Tongue (tissue), 2 donors: Measurements from ENCODE around the gene ZNF493. TPM values are rescaled to one million over a fixed set of nuclear protein-coding genes. Genes with fewer than 3 reads are reported as not detected.

Experiments used
- DNase-seq: peaks from one replicate; pipeline ENCODE4 v3.0.0-alpha.2; 2015
- total RNA-seq: library from RNA; depleted of rRNA; stranded (reverse); fragments of >200 nt; gene quantifications from one replicate; pipeline ENCODE4 v1.2.3, GENCODE V29; 2014

The ZNF493 gene
- 37.1 TPM for total RNA-seq

DNA sequence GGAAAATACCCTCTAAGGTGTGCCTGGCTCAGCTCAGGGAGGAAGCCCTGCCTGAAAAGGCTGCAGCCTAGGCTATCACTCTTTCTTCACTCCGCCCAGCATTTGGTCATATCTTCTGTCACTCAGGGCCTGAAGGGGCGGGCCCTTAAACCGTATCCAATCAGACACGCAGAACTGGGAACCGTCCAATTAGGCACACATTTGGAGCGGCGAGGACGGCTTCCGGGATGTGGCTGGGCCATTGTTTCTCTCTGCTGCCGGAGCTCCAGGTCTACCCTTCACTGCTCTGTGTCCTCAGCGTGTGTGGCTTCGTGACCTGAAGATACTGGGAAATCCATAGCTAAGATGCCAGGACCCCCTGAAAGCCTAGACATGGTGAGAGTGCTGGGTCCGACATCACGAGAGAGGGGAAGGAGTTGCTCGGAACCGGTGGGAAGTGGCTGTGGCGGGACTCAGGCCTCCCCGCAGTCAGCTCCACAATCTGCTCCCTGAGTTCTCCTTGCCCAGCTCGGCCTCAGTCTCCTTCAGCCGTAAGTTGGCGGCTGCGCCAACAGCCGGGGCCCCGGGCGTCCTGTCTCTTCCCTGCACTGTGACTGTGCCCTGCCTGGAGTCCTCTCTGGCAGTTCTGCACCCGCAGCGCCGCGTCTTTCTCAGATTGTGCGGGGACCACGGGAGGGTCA is at the start of gene ZNF493:
Gene ZNF493, plus strand, starts transcription at position 241 of the 680 bp plus-strand sequence. Its CDS starts 105 bp downstream, at position 346.
- DNase-seq: peak; percentile 99

DNA sequence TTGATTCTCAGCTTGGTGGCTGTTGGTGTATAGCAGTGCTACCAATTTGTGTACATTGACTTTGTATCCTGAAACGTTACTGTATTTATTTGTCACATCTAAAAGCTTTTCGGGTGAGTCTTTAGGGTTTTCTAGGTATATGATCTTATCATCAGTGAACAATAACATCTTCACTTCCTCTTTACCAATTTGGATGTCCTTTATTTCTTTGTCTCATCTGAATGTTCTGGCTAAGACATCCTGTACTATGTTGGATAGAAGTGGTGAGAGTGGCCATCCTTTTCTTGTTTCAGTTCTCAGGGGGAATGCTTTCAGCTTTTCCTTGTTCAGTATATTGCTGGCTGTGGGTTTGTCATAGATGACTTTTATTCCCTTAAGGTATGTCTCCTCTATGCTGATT is 44.1 kb upstream of the ZNF493 start:
- DNase-seq: no peak

DNA sequence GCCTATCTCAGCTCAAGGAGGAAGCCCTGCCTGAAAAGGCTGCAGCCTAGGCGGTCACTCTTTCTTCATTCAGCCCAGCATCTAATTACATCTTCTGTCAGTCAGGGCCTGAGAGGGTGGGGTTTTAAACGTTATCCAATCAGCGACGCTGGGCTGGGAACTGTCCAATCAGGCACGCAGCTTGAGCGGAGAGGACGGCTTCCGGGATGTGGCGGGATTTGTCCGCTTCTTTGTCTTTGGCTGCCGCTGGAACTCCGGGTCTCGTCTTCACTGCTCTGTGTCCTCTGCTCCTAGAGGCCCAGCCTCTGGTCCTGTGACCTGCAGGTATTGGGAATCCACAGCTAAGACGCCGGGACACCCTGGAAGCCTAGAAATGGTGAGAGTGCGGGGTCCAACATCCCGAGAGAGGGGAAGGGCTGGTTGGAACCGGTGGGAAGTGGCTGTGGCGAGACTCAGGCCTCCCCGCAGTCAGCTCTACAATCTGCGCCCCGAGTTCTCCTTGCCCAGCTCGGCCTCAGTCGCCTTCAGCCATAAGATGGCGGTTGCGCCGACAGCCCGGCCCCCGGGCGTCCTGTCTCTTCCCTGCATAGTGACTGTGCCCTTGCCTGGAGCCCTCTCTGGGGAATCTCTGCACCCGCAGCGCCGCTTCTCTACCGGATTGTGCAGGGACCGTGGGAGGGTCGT is 38.0 kb upstream of the ZNF493 start, which contains the start of gene ZNF738:
Gene ZNF738, plus strand, starts transcription at position 233 of the 684 bp plus-strand sequence. Its CDS starts 141 bp downstream, at position 374.
- DNase-seq: peak; percentile 98

DNA sequence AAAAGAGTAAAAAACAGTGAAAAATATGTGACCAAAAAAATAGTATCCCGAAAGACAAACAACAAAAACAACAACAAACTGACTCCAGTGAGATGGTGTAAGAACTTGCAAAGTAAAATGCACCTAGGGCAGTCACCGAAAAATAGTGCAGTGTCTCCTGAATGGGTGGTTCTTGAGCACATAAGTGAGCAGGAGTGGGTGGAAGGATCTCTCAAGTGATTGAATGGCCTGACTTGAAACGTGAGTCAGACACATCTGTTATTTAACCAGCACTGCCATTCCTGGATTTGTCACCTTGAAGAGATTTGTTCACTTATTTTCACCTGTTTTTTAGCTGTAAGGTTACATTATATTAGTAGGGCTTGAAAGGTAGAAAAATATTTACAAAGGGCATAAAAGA is 34.6 kb upstream of the ZNF493 start:
- DNase-seq: no peak

DNA sequence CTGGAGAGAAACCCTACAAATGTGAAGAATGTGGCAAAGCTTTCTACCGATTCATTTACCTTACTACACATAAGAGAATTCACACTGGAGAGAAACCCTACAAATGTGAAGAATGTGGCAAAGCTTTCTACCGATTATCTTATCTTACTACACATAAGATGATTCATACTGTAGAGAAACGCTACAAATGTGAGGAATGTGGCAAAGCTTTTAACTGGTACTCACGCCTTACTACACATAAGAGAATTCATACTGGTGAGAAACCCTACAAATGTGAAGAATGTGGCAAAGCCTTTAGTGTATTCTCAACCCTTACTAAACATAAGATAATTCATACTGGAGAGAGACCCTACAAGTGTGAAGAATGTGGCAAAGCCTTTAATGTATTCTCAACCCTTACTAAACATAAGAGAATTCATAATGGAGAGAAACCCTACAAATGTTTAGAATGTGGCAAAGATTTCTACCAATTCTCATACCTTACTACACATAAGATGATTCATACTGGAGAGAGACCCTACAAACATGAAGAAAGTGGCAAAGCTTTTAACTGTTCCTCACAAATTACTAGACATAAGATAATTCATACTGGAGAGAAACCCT is 12.9 kb upstream of the ZNF493 start:
- DNase-seq: no peak

DNA sequence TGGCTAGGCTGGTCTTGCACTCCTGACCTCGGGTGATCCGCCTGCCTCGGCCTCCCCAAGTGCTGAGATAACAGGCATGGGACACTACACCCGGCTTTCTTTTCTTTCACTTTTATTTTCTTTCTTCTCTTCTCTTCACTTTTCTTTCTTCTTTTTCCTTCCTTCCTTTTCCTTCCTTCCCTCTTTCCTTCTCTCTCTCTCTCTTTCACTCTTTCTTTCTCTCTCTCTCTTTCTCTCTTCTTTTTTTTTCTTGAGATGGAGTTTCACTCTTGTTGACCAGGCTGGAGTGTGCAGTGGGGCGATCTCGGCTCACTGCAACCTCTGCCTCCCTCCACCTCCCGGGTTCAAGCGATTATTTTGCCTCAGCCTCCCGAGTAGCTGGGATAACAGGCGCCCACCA is 812 bp upstream of the ZNF493 start:
- DNase-seq: no peak

DNA sequence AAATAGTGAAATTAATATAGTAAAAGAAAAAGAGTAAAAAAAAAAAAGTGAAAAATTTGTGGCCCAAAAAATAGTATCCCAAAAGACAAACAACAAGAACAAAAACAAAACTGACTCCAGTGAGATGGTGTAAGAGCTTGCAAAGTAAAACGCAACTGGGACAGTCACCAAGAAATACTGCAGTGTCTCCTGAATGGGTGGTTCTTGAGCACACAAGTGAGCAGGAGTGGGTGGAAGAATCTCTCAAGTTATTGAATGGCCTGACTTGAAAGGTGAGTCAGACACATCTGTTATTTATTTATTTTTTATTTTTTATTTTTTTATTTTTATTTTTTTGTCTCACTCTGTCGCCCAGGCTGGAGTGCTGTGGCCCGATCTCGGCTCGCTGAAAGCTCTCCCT is 1.9 kb downstream of the ZNF493 start:
- DNase-seq: no peak

DNA sequence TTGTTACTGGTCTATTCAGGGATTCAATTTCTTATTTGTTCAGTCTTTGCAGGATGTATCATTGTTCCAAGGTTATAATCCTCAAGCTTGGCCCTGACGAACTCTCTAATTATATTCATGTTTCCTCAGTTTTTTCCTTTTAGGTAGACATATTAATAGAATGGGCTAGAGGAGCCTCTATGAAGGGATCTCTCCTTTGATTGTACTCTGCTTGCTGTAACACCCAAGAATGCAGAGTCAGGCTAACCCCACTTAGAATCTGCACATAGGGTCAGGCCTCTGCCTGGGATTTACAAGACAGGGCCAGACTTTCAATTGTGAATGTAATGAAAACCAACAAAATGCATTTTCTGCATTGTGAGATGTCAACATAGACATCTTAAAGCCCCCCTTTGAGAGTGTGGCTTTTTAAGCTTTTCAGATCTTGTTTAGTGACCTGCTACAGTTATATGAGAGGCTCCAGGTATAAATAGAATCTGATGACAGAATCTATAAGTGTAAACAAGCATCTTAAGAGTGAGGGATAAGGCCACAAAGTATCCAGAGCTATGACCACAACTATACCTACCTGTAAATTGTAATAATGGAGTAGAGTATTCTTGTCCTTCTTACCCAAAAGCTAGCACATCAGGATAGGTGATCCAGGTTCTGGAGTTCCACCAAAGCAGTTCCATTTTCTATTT is 5.5 kb downstream of the ZNF493 start:
- no peak for DNase-seq

DNA sequence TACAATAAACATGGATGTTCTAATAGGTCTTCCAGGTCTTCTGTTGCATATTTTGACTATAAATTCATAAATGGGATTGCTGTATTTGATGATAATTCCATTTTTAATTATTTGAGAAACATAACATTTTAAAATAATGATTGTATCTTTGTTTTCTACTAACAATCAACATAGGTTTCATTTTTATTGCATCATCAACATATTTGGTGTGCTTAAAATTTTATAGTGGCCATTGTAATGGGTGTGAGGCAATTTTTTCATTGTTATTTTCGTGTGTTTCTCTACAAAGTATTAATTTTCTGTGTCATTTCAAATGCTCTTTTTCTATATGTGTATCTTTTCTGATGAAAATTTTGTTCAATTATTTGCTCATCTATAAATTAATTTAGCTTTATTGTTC is 13.2 kb downstream of the ZNF493 start:
- DNase-seq: no peak

DNA sequence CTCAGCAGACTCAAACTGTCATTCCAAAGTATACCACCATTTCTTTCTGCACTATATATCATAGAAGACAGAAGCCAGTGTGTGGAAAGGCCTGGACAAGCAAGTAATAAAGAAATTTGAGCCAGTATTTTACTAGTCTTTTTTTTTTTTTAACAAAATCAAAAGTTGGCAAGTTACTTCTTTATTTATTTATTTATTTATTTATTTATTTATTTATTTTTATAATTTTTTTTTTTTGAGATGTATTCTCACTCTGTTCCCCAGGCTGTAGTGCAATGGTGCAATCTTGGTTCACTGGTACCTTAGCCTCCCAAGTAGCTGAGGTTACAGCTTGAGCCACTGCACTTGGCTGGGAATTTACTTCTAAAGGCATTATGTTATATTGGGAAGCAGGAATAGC is 25.3 kb downstream of the ZNF493 start:
- DNase-seq: no peak

DNA sequence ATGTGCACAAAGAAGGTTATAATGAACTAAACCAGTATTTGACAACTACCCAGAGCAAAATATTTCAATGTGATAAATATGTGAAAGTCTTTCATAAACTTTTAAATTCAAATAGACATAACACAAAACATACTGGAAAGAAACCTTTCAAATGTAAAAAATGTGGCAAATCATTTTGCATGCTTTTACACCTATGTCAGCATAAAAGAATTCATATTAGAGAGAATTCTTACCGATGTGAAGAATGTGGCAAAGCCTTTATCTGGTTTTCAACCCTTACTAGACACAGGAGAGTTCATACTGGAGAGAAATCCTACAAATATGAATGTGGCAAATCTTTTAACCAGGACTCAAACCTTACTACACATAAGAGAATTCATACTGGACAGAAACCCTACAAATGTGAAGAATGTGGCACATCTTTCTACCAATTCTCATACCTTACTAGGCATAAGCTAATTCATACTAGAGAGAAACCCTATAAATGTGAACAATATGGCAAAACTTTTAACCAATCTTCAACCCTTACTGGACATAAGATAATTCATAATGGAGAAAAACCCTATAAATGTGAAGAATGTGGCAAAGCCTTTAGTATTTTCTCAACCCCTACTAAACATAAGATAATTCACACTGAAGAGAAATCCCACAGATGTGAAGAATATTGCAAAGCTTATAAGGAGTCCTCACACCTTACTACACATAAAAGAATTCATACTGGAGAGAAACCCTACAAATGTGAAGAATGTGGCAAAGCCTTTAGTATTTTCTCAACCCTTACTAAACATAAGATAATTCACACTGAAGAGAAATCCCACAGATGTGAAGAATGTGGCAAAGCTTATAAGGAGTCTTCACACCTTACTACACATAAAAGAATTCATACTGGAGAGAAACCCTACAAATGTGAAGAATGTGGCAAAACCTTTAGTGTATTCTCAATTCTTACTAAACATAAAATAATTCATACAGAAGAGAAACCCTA is 26.4 kb downstream of the ZNF493 start:
- DNase-seq: no peak

DNA sequence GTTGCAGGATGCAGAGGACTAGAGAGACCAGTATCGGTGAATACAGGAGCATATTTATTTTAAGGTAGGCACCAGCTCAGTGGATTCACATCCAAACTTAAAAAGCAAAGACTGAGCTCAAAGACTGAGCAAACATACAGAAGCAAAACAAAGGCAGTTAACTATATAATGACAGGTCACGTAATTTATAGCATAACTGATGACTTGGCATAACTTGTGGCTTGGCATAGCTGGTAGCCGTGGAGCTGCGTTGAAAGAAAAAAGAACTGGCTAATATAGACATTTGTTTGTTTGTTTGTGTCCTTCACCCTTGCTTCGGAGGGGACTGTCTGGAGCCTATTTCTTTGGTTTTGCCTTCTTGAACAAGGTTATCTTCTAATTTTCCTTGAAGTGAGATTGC is 33.7 kb downstream of the ZNF493 start:
- no peak for DNase-seq

DNA sequence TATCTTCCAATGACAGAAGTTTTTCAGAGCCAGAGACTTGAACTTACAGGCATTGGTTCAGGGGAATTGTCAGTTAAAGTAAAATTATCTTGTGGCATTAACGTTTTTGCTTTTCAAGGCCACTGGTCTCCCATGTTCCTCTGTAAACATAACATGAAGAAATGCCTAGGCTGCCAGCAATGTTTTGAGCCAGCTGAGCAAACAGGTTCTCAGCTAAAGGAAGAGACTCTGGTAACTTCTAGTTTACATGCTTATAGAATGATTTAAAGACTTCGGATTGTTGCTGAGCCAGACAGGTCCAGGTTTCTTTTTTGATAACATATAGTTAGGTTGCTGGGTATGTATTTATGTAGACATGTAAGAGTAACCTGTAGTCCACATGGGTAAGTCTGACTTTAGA is 35.7 kb downstream of the ZNF493 start:
- DNase-seq: no peak

DNA sequence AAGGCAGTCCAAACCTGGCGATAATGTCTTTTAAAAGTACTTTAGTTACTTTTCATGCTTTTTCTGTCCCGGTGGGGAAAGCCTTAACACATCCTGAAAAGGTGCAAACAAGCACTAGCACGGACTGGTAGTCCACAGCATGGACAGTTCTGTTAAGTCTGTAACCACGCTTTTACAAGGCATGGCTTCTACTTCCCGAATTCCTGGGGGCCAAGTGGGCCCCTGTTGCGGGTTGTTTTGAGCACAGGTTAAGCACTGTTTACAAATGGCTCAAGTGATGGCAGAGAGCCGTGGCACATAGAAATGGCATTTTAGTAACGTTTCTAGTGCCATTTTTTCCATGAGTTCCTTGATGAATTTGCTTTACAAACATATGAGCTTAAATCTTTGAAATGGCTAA is 37.6 kb downstream of the ZNF493 start:
- no peak for DNase-seq

DNA sequence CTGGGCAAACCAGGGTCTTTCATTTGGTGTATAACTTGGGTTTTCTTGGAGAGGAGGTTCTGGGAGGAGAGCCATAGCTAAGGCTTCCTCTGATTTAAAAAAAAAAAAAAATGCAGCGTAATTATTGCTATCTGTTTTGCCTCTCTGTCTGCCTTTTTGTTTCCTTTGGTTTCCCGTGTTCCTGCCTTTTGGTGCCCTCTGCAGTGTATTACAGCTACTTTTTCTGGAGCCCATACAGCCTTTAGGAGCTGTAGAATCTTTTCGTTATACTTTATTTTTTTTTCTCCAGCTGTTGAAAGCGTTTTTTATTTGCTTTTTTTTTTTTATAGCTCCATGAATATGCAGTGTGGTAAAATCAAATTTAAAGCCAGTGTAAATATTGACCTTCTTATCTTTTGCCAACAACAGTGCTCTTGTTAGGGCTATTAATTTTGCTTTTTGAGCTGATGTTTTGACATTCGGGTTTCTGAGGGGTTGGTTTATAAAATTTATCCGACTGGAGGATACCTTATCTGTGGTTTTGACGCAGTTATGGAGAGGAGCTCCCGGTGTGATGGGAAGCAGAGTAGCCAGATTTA is 38.1 kb downstream of the ZNF493 start:
- DNase-seq: no peak

DNA sequence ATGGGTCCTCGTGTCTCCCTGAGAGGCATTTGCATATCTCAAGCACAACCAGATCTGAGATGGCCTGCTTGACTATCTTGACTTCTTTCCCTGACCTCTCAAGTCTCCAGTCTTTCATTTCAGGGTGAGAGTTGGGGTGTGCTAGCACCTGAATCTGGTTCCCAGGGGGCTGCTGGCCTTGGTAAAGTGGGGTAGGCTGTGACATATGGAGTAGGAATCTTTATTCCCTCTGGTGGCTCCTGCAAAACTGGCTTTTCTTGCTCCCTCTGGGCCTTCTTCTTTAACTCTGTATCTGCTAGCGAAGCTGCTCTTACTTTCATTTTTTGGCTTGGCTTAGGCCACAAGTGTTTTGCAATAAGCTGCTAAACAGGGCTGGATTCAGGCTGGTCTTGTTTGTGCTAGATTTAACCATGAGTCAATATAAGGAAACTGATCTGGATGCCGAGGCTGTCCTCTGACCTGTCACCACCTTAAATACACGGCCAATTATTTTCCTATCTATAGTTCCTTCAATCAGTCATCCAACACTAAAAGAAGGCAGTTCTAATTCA is 42.3 kb downstream of the ZNF493 start:
- DNase-seq: no peak

DNA sequence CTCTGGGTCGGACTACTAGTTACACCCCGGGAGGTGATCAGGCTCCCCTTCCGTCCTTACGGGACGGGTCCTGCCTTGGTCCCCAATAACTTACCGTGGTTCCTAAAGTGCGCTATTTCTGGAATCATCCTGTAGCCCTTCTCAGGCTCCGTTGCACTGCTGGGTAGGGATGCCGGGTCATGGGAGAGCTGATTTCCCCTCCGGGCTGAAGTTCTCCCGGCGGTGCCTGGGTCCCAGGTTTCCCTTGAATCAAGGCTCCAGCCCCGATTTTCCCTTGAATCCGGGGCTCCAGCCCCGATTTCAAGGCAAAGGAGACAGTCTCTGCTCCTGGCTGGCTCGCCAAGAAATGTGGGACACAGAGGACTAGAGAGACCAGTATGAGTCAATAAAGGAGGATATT is 43.4 kb downstream of the ZNF493 start:
- no peak for DNase-seq

DNA sequence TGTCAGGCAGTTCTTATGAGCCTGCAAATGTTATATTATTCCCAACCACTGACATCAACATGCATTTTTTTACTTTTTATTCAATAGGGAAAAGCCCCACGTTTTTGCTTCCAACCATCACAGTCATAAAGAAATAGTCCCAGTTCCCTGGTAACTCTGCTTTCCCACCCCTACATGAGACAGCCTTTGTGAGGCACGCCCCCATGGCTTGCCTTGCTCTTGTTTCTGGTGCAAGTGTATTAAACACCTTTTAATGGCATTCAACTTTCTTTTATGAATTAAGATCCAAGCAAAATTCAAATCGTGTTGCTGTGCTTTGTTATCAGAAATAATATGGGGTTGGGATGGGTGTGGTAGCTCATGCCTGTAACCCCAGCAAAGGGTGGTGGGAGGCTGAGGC is 54.3 kb downstream of the ZNF493 start:
- DNase-seq: no peak

DNA sequence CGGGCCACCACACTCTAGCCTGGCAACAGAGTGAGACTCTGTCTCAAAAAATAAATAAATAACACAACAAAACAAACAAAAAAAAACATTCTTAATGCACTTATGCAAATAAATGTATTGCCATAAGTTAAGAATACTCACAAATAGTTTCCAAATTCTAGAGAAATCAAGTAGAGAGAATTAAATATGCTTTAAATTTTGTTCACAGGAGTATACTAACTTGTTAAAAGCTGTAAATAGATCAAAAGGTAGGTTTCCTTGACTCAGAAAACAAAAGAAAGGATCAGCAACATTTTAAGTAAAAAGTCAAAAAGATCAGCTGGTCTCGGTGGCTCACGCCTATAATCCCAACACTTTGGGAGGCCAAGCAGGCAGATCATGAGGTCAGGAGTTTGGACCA is 58.0 kb downstream of the ZNF493 start:
- DNase-seq: no peak

DNA sequence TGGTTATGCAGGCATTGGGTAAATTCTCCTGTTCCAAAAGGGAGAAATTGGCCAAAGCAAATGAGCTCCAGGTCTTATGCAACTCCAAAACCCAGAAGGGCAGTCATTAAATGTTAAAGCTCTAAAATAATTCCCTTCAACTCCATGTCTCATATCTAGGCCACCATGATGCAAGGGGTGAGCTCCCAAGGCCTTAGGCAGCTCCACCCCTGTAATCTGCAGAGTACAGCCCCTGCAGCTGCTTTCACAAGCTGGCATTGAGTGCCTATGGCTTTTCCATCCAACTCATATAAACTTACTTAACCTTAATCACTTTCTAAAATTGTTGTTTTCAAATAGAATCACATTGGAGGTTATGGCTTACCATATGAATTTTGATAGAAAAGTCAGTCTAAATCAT is 63.8 kb downstream of the ZNF493 start:
- no peak for DNase-seq

DNA sequence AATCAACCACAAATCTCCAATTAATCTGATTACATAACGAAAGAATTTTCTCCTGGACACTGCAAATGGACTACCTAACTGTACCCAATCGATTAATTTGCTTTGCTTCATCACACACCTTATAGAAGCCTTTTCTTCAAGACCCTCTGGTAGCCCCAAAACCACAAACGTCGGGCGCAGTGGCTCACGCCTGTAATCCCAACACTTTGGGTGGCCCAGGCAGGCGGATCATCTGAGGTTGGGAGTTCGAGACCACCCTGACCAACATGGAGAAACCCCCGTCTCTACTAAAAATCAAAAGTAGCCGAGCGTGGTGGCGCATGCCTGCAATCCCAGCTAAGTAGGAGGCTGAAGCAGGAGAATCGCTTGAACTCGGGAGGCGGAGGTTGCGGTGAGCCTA is 65.6 kb downstream of the ZNF493 start:
- DNase-seq: no peak
